Measurements from ENCODE around the gene RERE.

DNA sequence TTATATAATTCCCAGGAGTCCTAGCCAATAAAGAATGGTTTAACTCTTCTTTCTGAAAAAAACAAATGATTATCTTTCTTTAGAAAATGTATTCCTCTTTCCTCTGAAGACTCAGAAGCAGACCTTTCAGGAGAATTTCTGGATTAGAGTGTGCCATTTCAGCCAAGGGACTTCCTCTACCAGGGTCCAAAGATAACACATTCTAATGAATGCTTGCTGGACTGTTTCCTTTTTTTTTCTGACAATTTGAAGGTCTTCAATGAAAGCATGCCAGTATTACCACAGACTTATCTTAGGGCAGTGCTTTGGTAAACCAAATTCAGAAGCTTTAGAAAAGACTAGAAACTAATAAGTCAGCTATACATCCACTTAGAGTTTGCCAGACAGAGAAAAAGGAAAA, 80.5 kb downstream of the RERE start:
- TF ChIP-seq, protein P1, sequence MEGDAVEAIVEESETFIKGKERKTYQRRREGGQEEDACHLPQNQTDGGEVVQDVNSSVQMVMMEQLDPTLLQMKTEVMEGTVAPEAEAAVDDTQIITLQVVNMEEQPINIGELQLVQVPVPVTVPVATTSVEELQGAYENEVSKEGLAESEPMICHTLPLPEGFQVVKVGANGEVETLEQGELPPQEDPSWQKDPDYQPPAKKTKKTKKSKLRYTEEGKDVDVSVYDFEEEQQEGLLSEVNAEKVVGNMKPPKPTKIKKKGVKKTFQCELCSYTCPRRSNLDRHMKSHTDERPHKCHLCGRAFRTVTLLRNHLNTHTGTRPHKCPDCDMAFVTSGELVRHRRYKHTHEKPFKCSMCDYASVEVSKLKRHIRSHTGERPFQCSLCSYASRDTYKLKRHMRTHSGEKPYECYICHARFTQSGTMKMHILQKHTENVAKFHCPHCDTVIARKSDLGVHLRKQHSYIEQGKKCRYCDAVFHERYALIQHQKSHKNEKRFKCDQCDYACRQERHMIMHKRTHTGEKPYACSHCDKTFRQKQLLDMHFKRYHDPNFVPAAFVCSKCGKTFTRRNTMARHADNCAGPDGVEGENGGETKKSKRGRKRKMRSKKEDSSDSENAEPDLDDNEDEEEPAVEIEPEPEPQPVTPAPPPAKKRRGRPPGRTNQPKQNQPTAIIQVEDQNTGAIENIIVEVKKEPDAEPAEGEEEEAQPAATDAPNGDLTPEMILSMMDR (IDR thresholded peaks at IDR 0.05): no peak
- TF ChIP-seq POLR2A (IDR thresholded peaks at IDR 0.05): no peak

All from adrenal gland (tissue), 5 donors.